Measurements from ENCODE around the gene DPPA5. TPM values are rescaled to one million over a fixed set of nuclear protein-coding genes. Genes with fewer than 3 reads are reported as not detected.

DPPA5 gene
- total RNA-seq, 1 experiment from 2014 or later: 1.2 TPM

DNA sequence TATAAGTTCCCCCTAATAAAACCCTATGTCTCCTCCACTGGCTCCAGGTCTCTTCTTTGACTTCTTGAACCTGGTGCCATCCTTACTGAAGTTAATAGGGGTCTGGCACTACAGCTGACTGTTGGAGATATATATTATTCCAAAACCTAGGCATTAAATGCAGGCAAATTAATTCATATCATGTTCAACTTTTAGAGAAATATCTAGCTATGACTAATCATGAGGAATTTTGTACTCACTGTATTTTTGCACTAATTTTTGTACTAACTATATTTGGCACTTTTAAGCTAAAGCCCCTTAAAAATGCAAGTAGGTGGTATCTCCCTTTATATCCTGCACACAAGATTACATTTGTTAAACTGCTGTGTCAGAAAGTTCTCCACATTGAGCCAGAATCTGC lies 10.9 kb downstream of the DPPA5 start:
- TF ChIP-seq, protein P1, sequence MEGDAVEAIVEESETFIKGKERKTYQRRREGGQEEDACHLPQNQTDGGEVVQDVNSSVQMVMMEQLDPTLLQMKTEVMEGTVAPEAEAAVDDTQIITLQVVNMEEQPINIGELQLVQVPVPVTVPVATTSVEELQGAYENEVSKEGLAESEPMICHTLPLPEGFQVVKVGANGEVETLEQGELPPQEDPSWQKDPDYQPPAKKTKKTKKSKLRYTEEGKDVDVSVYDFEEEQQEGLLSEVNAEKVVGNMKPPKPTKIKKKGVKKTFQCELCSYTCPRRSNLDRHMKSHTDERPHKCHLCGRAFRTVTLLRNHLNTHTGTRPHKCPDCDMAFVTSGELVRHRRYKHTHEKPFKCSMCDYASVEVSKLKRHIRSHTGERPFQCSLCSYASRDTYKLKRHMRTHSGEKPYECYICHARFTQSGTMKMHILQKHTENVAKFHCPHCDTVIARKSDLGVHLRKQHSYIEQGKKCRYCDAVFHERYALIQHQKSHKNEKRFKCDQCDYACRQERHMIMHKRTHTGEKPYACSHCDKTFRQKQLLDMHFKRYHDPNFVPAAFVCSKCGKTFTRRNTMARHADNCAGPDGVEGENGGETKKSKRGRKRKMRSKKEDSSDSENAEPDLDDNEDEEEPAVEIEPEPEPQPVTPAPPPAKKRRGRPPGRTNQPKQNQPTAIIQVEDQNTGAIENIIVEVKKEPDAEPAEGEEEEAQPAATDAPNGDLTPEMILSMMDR (conservative IDR thresholded peaks at IDR 0.05): no peak
- Histone ChIP-seq H3K56ac (ENCODE audit: insufficient read length, low read depth, low read length) (no peak overlapping the region), H4K5ac (ENCODE audit: insufficient read length, low read depth, low read length) (no peak overlapping the region), H3K4ac (ENCODE audit: low read depth, low read length) (no peak overlapping the region), H3K27ac (ENCODE audit: insufficient read length, low read depth, low read length) (no peak overlapping the region), H2BK15ac (ENCODE audit: low read depth, low read length) (no peak overlapping the region), H3K4me2 (ENCODE audit: insufficient read depth, insufficient read length, low read length) (no peak overlapping the region), H3K9ac (ENCODE audit: extremely low read depth, insufficient read length, low read length) (no peak overlapping the region), H4K91ac (ENCODE audit: insufficient read length, low read depth, low read length) (no peak overlapping the region), H3T11ph (ENCODE audit: low read length) (no peak overlapping the region), H2BK20ac (ENCODE audit: low read depth, low read length, poor library complexity, severe bottlenecking) (no peak overlapping the region), H2BK5ac (ENCODE audit: insufficient read length, low read length) (no peak overlapping the region), H3K23ac (ENCODE audit: insufficient read length, low read depth, low read length) (no peak overlapping the region), H4K8ac (replicated peaks; ENCODE audit: insufficient read length, low read depth, low read length) (no peak overlapping the region), H2BK12ac (ENCODE audit: insufficient read length, low read depth, low read length) (no peak overlapping the region), H3K79me2 (ENCODE audit: insufficient read depth, low read length) (no peaks in the 10 kb centered on the region), H2BK120ac (ENCODE audit: low read depth, low read length, poor library complexity, severe bottlenecking) (no peak overlapping the region), H2AK5ac (ENCODE audit: insufficient read length, low read length) (no peak overlapping the region), H4K20me1 (ENCODE audit: control insufficient read depth, insufficient read depth, insufficient read length) (no peaks in the 10 kb centered on the region), H3K9me3 (ENCODE audit: control insufficient read depth, low read depth, low read length) (no peaks in the 10 kb centered on the region), H3K18ac (ENCODE audit: insufficient read length, low read depth, low read length) (no peak overlapping the region), H3K14ac (ENCODE audit: insufficient read depth, low read length) (no peak overlapping the region), H3K27me3 (ENCODE audit: insufficient read depth, low read length) (no peaks in the 10 kb centered on the region), H2AFZ (ENCODE audit: low read length) (no peak overlapping the region), H3K23me2 (ENCODE audit: insufficient read length, low read depth, low read length, poor library complexity, severe bottlenecking) (no peaks in the 10 kb centered on the region), H3K79me1 (ENCODE audit: insufficient read depth, low read depth, low read length, poor library complexity, severe bottlenecking) (no peaks in the 10 kb centered on the region), H3K4me1 (ENCODE audit: insufficient read depth, low read length) (no peaks in the 10 kb centered on the region)
- Mint-ChIP-seq H3K27me3 (ENCODE audit: low read depth) (peaks cover 8% of the 10 kb centered on the region), H3K27ac (no peak overlapping the region), H3K9me3 (peaks cover 3 to 6% of the 10 kb centered on the region in 2 experiments), H3K4me1 (peaks cover 24 to 25% of the 10 kb centered on the region in 2 experiments), H3K36me3 (ENCODE audit: insufficient read depth in 1 of 3, low read depth in 3 of 3) (peaks cover 0 to 6% (median 2%) of the 10 kb centered on the region in 3 experiments; a peak in 4 of 7 replicates), H3K4me3 (no peak overlapping the region)
- no peak for DNase-seq
